ENCODE data around the gene HUNK. TPM values are rescaled to one million over a fixed set of nuclear protein-coding genes. Genes with fewer than 3 reads are reported as not detected.

Gene HUNK
- total and polyA plus RNA-seq, 2 experiments from 2014 or later, result 1.6 to 5.1 TPM

- Histone ChIP-seq H3K27me3 (ENCODE audit: insufficient read depth) (no peaks in the 10 kb centered on the region), H3K4me1 (ENCODE audit: insufficient read depth) (peaks cover 6% of the 10 kb centered on the region), H3K27ac (ENCODE audit: low read depth) (no peak overlapping the region), H4K20me1 (replicated peaks; ENCODE audit: insufficient read depth) (no peaks in the 10 kb centered on the region), H3K79me2 (replicated peaks; ENCODE audit: insufficient read depth) (no peaks in the 10 kb centered on the region), H3K4me3 (no peak overlapping the region), H3K36me3 (ENCODE audit: insufficient read depth) (no peaks in the 10 kb centered on the region), H3F3A (replicated peaks; ENCODE audit: low read depth) (peaks cover 8% of the 10 kb centered on the region; the same call in 1 of the 2 replicates), H3K4me2 (no peak overlapping the region), H3K9me2 (ENCODE audit: insufficient read depth) (0 out of 2 replicates have a peak, but pooled peaks cover 10% of the 10 kb centered on the region), H2AFZ (no peak overlapping the region)
- ATAC-seq (no peak), DNase-seq (ENCODE audit: low spot score) (no peak)
- TF ChIP-seq ZNF114 (CRISPR knock-in tag; IDR thresholded peaks at IDR 0.05) (no peak), STAT1 (IDR thresholded peaks at IDR 0.05; ENCODE audit: unreplicated experiment) (no peak), EZH2 (IDR thresholded peaks at IDR 0.05; ENCODE audit: low read depth, unreplicated experiment) (no peak), ZNF462 (CRISPR knock-in tag; IDR thresholded peaks at IDR 0.05) (no peak), POLR2AphosphoS5 (IDR thresholded peaks at IDR 0.05; ENCODE audit: low read depth) (no peak), EZH2phosphoT487 (IDR thresholded peaks at IDR 0.05; ENCODE audit: unreplicated experiment) (no peak), NANOG (IDR thresholded peaks at IDR 0.05; ENCODE audit: borderline replicate concordance) (no peak), REST (IDR thresholded peaks at IDR 0.05; ENCODE audit: unreplicated experiment) (no peak)
- H3K9me3 Mint-ChIP-seq, result peaks cover 5% of the 10 kb centered on the region
- peaks cover 5% of the 10 kb centered on the region for H3K27me3 Mint-ChIP-seq (ENCODE audit: insufficient read depth, low read depth, poor library complexity)
- H3K27ac Mint-ChIP-seq, result no peak overlapping the region
- no peak overlapping the region for H3K4me3 Mint-ChIP-seq
- no peaks in the 10 kb centered on the region; the same call in 2 of the 3 replicates for H3K36me3 Mint-ChIP-seq (ENCODE audit: low read depth)
- H3K4me1 Mint-ChIP-seq, result peaks cover 8% of the 10 kb centered on the region
Measured at GRCh38 chr21:32046191-32046590, 173.4 kb downstream of the HUNK start.
